DND-41 (cell line): ENCODE data around the gene FRAT2.

Source experiments
- EZH2 ChIP-seq: IDR thresholded peaks from 3 replicates; pipeline ENCODE4 v1.6.1; 2012; ENCODE audit warnings: borderline replicate concordance, low read depth, mild to moderate bottlenecking, moderate library complexity, low read length, inconsistent platforms; ENCODE audit not compliant: severe bottlenecking
- TF ChIP-seq, protein P1 (sequence below): IDR thresholded peaks from 2 replicates; pipeline ENCODE4 v1.5.1; 2012; ENCODE audit warnings: borderline replicate concordance, low read length, moderate library complexity, mild to moderate bottlenecking; ENCODE audit not compliant: poor library complexity, severe bottlenecking; ENCODE audit errors: extremely low read depth

DNA sequence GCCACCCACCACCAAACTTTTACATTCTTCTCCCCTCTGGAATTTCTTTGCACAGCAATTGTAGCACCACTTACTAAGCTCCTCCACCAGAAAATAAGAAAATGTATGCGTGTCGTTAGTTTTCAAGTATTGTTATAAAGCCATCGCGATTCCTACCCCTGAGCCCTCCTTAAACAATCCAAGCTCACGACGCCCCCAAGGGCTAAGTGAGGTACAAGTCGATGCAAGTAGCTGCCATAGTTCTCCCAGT is 1.3 kb downstream of the FRAT2 start:
- TF ChIP-seq, protein P1, sequence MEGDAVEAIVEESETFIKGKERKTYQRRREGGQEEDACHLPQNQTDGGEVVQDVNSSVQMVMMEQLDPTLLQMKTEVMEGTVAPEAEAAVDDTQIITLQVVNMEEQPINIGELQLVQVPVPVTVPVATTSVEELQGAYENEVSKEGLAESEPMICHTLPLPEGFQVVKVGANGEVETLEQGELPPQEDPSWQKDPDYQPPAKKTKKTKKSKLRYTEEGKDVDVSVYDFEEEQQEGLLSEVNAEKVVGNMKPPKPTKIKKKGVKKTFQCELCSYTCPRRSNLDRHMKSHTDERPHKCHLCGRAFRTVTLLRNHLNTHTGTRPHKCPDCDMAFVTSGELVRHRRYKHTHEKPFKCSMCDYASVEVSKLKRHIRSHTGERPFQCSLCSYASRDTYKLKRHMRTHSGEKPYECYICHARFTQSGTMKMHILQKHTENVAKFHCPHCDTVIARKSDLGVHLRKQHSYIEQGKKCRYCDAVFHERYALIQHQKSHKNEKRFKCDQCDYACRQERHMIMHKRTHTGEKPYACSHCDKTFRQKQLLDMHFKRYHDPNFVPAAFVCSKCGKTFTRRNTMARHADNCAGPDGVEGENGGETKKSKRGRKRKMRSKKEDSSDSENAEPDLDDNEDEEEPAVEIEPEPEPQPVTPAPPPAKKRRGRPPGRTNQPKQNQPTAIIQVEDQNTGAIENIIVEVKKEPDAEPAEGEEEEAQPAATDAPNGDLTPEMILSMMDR, result peak; percentile 38
- no peak for TF ChIP-seq EZH2
